Activated CD4-positive, alpha-beta T cell treated with anti-CD3 and anti-CD28 coated beads, Interleukin-2, Interleukin-4, amounts not matched to agents 100 ng/mL and 50 ng/mL, durations not matched to agents 16 hours and 8 hours (primary cell): ENCODE data around the gene FREY1.
"Not testable (repeated sequence)": the region's sequence is repeated elsewhere in the genome, so short reads cannot be mapped to it uniquely, and the experiment has no call there.

ENCODE experiments used
- DNase-seq: peaks from one replicate; pipeline ENCODE4 v3.0.0-alpha.2; 2020; ENCODE audit warnings: low spot score

FREY1 gene

GRCh38 chr11:45913942-45914635, 7.0 kb upstream of the FREY1 start:
- DNase-seq = no peak

GRCh38 chr11:45913514-45913913, 6.4 kb upstream of the FREY1 start:
- no peak for DNase-seq

- DNase-seq = no peak
These were observed 3.6 kb upstream of the FREY1 start for GRCh38 chr11:45910623-45911022.

GRCh38 chr11:45909594-45910475, 2.8 kb upstream of the FREY1 start:
- no peak for DNase-seq

GRCh38 chr11:45907911-45908370, 870 bp upstream of the FREY1 start:
- no peak for DNase-seq

- no peak for DNase-seq
These were observed 882 bp downstream of the FREY1 start for GRCh38 chr11:45906096-45906682.

GRCh38 chr11:45905576-45905975, 1.5 kb downstream of the FREY1 start:
- DNase-seq = not testable (repeated sequence)

GRCh38 chr11:45905095-45905494, 2.0 kb downstream of the FREY1 start:
- DNase-seq = no peak

GRCh38 chr11:45904309-45904915, 2.7 kb downstream of the FREY1 start:
- no peak for DNase-seq

GRCh38 chr11:45902452-45903380, 4.4 kb downstream of the FREY1 start:
- no peak for DNase-seq

- DNase-seq = no peak
These were observed 5.4 kb downstream of the FREY1 start for GRCh38 chr11:45901626-45902025.

- no peak for DNase-seq
These were observed 6.0 kb downstream of the FREY1 start for GRCh38 chr11:45900916-45901617.

- not testable (repeated sequence) for DNase-seq
These were observed 6.8 kb downstream of the FREY1 start for GRCh38 chr11:45900175-45900800.

GRCh38 chr11:45899448-45900174, 7.5 kb downstream of the FREY1 start:
- peak; percentile 55 for DNase-seq

- DNase-seq = no peak
These were observed 8.0 kb downstream of the FREY1 start for GRCh38 chr11:45899086-45899447.

- DNase-seq = no peak
These were observed 9.5 kb downstream of the FREY1 start for GRCh38 chr11:45897556-45897955.

- no peak for DNase-seq
These were observed 10.6 kb downstream of the FREY1 start for GRCh38 chr11:45896422-45896984.

GRCh38 chr11:45895553-45896259, 11.4 kb downstream of the FREY1 start:
- no peak for DNase-seq
